PC-9 (cell line): ENCODE data around the gene STIL. TPM values are rescaled to one million over a fixed set of nuclear protein-coding genes. Genes with fewer than 3 reads are reported as not detected.

Source experiments
- BruUV-seq: library from RNA; stranded (reverse); fragments of 400-500 nt; replicated peaks from 2 replicates; lab custom pipeline; 2021; lab: Mats Ljungman, UMichigan
- CTCF ChIA-PET: fragments of 300-600 bp; sonication (Branson Sonifier 250); formaldehyde crosslinking; loops from one replicate; lab custom pipeline; 2022; ENCODE audit warnings: antibody characterized with exemption; lab: Charles Lee
- POLR2A ChIA-PET: fragments of 300-600 bp; sonication (Branson Sonifier 250); formaldehyde crosslinking; loops from one replicate; lab custom pipeline; 2022; ENCODE audit warnings: antibody characterized with exemption; ENCODE audit not compliant: unreplicated experiment; lab: Charles Lee
- DNase-seq, 2 experiments: peaks; one replicate each; pipeline versions ENCODE4 v3.0.0 to v3.0.0-alpha.2; 2015 to 2022; ENCODE audit warnings: mixed read lengths in 1 of 2
- H2AFZ ChIP-seq: fragments of 200-600 bp; sonication (generic); 2 replicates; pipeline ENCODE4 v1.8.1; 2017; ENCODE audit warnings: antibody characterized with exemption
- H3F3A ChIP-seq: fragments of 200-600 bp; sonication (generic); 2 replicates; pipeline ENCODE4 v1.8.1; 2017; ENCODE audit warnings: antibody characterized with exemption, mild to moderate bottlenecking, low read depth; ENCODE audit not compliant: insufficient read depth
- H3K27ac ChIP-seq: fragments of 200-600 bp; sonication (generic); 2 replicates; pipeline ENCODE4 v1.6.1; 2016; ENCODE audit warnings: mixed run types
- H3K27me3 ChIP-seq: fragments of 200-600 bp; sonication (generic); 2 replicates; pipeline ENCODE4 v1.6.1; 2016; ENCODE audit warnings: low read depth, mixed run types; ENCODE audit not compliant: insufficient read depth
- H3K36me3 ChIP-seq: fragments of 200-600 bp; sonication (generic); 2 replicates; pipeline ENCODE4 v1.6.1; 2016; ENCODE audit warnings: low read depth, mixed run types
- H3K4me1 ChIP-seq: fragments of 200-600 bp; sonication (generic); replicated peaks from 2 replicates; pipeline ENCODE4 v1.6.1; 2016; ENCODE audit warnings: mixed run types; ENCODE audit not compliant: insufficient read depth
- H3K4me2 ChIP-seq: fragments of 200-600 bp; sonication (generic); 2 replicates; pipeline ENCODE4 v1.6.1; 2017; ENCODE audit warnings: mixed run types
- H3K4me3 ChIP-seq: fragments of 200-600 bp; sonication (generic); 2 replicates; pipeline ENCODE4 v1.6.1; 2016; ENCODE audit warnings: mixed run types
- H3K79me2 ChIP-seq: fragments of 200-600 bp; sonication (generic); 2 replicates; pipeline ENCODE4 v1.6.1; 2017; ENCODE audit warnings: low read depth, mixed run types
- H3K9me2 ChIP-seq: fragments of 200-600 bp; sonication (generic); 2 replicates; pipeline ENCODE4 v1.8.1; 2017; ENCODE audit warnings: mild to moderate bottlenecking; ENCODE audit not compliant: insufficient read depth
- H3K9me3 ChIP-seq: fragments of 200-600 bp; sonication (generic); 2 replicates; pipeline ENCODE4 v1.8.1; 2016; ENCODE audit warnings: low read depth; ENCODE audit not compliant: insufficient read depth
- H4K20me1 ChIP-seq: fragments of 200-600 bp; sonication (generic); 2 replicates; pipeline ENCODE4 v1.8.1; 2017; ENCODE audit not compliant: insufficient read depth
- EZH2 ChIP-seq: fragments of 200-600 bp; sonication (generic); IDR thresholded peaks from 2 replicates; pipeline ENCODE4 v1.8.0; 2017; ENCODE audit warnings: antibody characterized with exemption, low read depth
- intact Hi-C: fragments of 100-400 bp; cut with micrococcal nuclease; formaldehyde crosslinking; loops from one replicate; pipeline ENCODE4 v1.10.0; 2022; ENCODE audit not compliant: unreplicated experiment
- total RNA-seq: library from RNA; stranded (reverse); gene quantifications from 2 replicates; pipeline ENCODE4 v1.2.3, GENCODE V29; 2021
- TF ChIP-seq, protein P1 (sequence below): fragments of 200-600 bp; sonication (generic); conservative IDR thresholded peaks from 2 replicates; pipeline ENCODE4 v1.6.1; 2017; ENCODE audit warnings: mixed run types, antibody characterized with exemption, mild to moderate bottlenecking, moderate library complexity

Gene STIL
- total RNA-seq, 1 experiment from 2014 or later = 37.0 TPM

DNA sequence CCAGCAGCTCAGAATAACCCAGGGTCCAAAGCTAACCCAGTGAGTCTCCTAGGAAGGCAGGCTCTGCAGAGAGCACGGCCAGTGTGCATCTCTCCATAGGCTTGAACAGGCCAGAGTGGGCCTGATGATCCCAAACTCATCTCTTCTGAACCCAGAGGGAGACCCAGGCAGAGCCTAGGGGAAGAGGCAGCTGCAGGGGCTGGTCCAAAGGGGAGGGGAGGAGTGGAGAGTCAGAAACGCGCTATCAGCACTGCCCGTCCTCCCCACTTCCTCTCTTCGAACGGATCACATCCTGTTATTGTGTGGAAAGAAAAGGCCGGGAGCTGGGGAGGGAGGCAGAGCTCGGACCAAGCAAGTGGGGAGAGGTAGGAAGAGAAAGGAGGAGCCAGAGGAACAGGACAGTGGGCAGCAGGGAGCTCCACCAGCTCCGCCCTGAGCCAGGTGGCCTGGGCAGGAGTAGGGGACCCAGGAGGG lies 102.1 kb downstream of the STIL start:
- no TSS peak for BruUV-seq
- intact Hi-C loops = no loop called here

DNA sequence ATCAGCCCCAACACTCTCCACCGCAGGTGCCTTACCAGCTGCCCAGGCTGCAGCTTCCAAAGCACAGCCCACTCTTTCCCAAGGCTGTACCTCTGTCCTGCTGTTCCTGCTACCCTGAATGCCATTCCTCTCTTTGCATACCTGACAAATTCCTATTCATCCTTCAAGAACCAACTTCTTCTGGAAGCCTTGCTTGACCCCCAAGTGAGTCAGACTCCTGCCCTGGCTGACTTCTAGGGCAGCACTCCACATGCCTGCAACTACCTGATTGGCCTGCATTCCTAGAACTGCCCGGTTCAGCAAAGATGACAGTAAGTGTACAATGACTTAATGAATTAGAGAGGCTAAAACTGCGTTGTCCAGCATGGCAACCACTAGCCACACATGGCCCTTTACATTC lies 103.3 kb downstream of the STIL start:
- no peaks in the 10 kb centered on the region for H3K79me2 ChIP-seq
- no peak overlapping the region for H2AFZ ChIP-seq
- intact Hi-C loops = no loop called here
- BruUV-seq = no TSS peak
- H3K4me2 ChIP-seq = no peak overlapping the region
- no peaks in the 10 kb centered on the region for H3F3A ChIP-seq
- no peaks in the 10 kb centered on the region for H3K9me2 ChIP-seq
- TF ChIP-seq, protein P1, sequence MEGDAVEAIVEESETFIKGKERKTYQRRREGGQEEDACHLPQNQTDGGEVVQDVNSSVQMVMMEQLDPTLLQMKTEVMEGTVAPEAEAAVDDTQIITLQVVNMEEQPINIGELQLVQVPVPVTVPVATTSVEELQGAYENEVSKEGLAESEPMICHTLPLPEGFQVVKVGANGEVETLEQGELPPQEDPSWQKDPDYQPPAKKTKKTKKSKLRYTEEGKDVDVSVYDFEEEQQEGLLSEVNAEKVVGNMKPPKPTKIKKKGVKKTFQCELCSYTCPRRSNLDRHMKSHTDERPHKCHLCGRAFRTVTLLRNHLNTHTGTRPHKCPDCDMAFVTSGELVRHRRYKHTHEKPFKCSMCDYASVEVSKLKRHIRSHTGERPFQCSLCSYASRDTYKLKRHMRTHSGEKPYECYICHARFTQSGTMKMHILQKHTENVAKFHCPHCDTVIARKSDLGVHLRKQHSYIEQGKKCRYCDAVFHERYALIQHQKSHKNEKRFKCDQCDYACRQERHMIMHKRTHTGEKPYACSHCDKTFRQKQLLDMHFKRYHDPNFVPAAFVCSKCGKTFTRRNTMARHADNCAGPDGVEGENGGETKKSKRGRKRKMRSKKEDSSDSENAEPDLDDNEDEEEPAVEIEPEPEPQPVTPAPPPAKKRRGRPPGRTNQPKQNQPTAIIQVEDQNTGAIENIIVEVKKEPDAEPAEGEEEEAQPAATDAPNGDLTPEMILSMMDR = no peak
- no peak for TF ChIP-seq EZH2
- no peaks in the 10 kb centered on the region for H4K20me1 ChIP-seq
- no peaks in the 10 kb centered on the region for H3K4me1 ChIP-seq
- no peaks in the 10 kb centered on the region for H3K27me3 ChIP-seq
- H3K27ac ChIP-seq = no peak overlapping the region
- H3K36me3 ChIP-seq = no peaks in the 10 kb centered on the region
- ChIA-PET POLR2A (interaction anchor here (0.6 to 0.7 kb wide), 2 partner anchors 51 to 640 kb away, joined by 5 to 14 read pairs; no protein-coding TSS in a partner anchor), CTCF (interaction anchor here (0.5 to 0.7 kb wide), 2 partner anchors 14 to 227 kb away, joined by 3 to 4 read pairs; no protein-coding TSS in a partner anchor)
- no peaks in the 10 kb centered on the region for H3K9me3 ChIP-seq
- H3K4me3 ChIP-seq = no peak overlapping the region
- DNase-seq = no peak

More for the DNA sequence above, 102.1 kb downstream of the STIL start:
- H3K27me3 ChIP-seq = no peaks in the 10 kb centered on the region
- no peaks in the 10 kb centered on the region for H3K4me1 ChIP-seq
- ChIA-PET POLR2A (no interaction called here), CTCF (no interaction called here)
- H3K36me3 ChIP-seq = no peaks in the 10 kb centered on the region
- H3K4me3 ChIP-seq = no peak overlapping the region
- no peak overlapping the region for H3K27ac ChIP-seq
- H3F3A ChIP-seq = no peaks in the 10 kb centered on the region
- no peak overlapping the region for H3K4me2 ChIP-seq
- H3K9me2 ChIP-seq = no peaks in the 10 kb centered on the region
- no peak overlapping the region for H2AFZ ChIP-seq
- H3K9me3 ChIP-seq = no peaks in the 10 kb centered on the region
- no peak for DNase-seq
- no peaks in the 10 kb centered on the region for H3K79me2 ChIP-seq
- no peaks in the 10 kb centered on the region for H4K20me1 ChIP-seq
- TF ChIP-seq EZH2 = no peak
- TF ChIP-seq, protein P1 = no peak

DNA sequence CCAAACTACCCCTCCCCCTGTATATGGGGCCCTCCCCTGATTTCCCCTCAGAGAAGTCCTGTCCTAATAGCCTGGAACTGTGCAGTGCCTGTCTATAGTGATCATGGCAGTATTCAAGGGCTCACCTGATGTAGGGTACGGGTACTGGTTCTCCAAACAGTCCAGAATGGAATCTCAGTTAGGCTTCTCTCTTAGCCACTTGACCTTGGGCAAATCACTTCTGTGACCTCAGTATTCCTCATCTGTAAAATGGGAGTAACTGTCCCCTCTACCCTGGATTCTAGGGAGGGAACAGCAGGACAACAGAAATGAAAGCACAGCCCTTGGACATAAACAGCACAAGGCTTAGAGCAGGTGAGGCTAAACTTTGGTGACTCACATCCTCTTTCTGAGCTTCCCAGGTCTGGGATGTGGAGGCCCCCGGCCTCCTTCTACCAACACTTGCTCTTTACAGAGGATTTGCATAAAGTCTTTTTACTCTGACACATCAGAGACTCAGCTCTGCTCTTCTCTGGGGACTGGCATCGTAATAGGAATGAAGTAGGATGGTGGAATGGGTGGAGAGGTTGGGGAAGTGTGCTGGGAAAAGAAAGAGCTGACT lies 104.1 kb downstream of the STIL start:
- no peaks in the 10 kb centered on the region for H4K20me1 ChIP-seq
- intact Hi-C loops = no loop called here
- no peaks in the 10 kb centered on the region for H3K79me2 ChIP-seq
- H3K4me2 ChIP-seq = no peak overlapping the region
- BruUV-seq = no TSS peak
- H3K4me3 ChIP-seq = no peak overlapping the region
- no peak overlapping the region for H2AFZ ChIP-seq
- no peaks in the 10 kb centered on the region for H3K36me3 ChIP-seq
- no peak overlapping the region for H3K27ac ChIP-seq
- no peaks in the 10 kb centered on the region for H3F3A ChIP-seq
- no peaks in the 10 kb centered on the region for H3K9me3 ChIP-seq
- POLR2A ChIA-PET = interaction anchor here (0.6 kb wide), 1 partner anchor 52 kb away, joined by 14 read pairs; no protein-coding TSS in a partner anchor
- TF ChIP-seq, protein P1 = no peak
- TF ChIP-seq EZH2 = no peak
- DNase-seq = no peak
- H3K4me1 ChIP-seq = no peaks in the 10 kb centered on the region
- H3K27me3 ChIP-seq = no peaks in the 10 kb centered on the region
- H3K9me2 ChIP-seq = no peaks in the 10 kb centered on the region
- CTCF ChIA-PET = interaction anchor here (0.5 kb wide), 1 partner anchor 228 kb away, joined by 4 read pairs; no protein-coding TSS in a partner anchor
